ENCODE data around the gene ARPC1A.
A peak's percentile ranks its signal among the peaks of the same experiment; 100 is the strongest.

ARPC1A gene

DNA sequence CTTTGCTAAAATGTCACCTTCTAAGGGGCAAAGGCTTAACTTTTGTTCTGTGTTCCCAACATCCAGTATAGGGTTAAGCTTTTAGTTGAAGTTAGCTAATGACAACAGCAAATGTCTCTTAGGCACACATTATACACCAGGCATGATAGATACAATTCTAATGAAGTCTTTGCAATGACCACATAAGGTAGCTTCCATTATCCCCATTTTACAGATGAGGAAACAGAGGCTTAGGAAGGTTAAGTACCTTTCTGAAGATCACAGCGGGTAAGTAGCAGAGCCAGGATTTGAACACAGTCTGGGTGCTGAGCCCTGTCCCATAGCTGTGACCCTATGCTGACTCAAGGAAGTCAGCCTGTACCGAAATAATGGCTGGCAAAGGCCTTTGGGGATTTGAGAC is 84.9 kb downstream of the ARPC1A start:
- no peak for DNase-seq

DNA sequence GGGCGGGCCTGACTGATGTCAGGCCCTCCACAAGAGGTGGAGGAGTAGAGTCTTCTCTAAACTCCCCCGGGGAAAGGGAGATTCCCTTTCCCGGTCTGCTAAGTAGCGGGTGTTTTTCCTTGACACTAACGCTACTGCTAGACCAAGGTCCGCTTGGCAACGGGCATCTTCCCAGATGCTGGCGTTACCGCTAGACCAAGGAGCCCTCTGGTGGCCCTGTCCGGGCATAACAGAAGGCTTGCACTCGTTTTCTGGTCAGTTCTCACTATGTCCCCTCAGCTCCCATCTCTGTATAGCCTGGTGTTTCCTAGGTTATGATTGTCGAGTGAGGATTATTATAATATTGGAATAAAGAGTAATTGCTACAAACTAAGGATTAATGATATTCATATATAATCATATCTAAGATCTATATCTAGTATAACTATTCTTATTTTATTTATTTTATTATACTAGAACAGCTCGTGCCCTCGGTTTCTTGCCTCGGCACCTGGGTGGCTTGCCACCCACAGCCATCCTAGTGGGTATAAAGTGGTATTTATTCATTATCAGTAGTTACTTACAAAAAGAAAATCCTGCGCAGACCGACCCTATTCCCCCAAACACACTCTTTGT is 89.9 kb downstream of the ARPC1A start:
- DNase-seq: peak; percentile 32
